ENCODE results near the gene ESPN. TPM values are rescaled to one million over a fixed set of nuclear protein-coding genes. Genes with fewer than 3 reads are reported as not detected.

The ESPN gene
- total RNA-seq, 4 donors from 2014 or later, result 14.5 to 22.2 (median 18.6) TPM

GRCh38 chr1:6497215-6497866, 72.8 kb downstream of the ESPN start:
- no CpG with 5 or more reads among the region's 74 CpGs for WGBS, 2 donors
- Histone ChIP-seq H3K4me1 (peaks cover 23 to 73% (median 29%) of the 10 kb centered on the region in 3 donors), H3K27ac (peak overlapping the region; percentile 10 to 71 (median 56)), H3K9me3 (no peaks in the 10 kb centered on the region), H3K36me3 (no peaks in the 10 kb centered on the region), H3K4me3 (peak overlapping the region; percentile 51 to 84 (median 61)), H3K27me3 (peaks cover 0 to 17% (median 0%) of the 10 kb centered on the region in 4 donors)
- no peak for TF ChIP-seq CTCF (IDR thresholded peaks at IDR 0.05)
- no peak for TF ChIP-seq POLR2A (IDR thresholded peaks at IDR 0.05)
- intact Hi-C loops (cut with DNase I), result no loop called here
- no peak for DNase-seq

- Histone ChIP-seq H3K9me3 (no peaks in the 10 kb centered on the region), H3K4me1 (peaks cover 23 to 73% (median 30%) of the 10 kb centered on the region in 3 donors), H3K27me3 (peaks cover 0 to 17% (median 0%) of the 10 kb centered on the region in 4 donors), H3K36me3 (no peaks in the 10 kb centered on the region), H3K27ac (peak overlapping the region in 3 of 4 donors; percentile 35 to 71 (median 45)), H3K4me3 (peak overlapping the region; percentile 51 to 84 (median 61))
- 29% methylated on average over 10 of the region's 20 CpGs; no CpG with 5 or more reads in 1 of the 2 donors for WGBS, 2 donors
- TF ChIP-seq POLR2A (IDR thresholded peaks at IDR 0.05), result no peak
- no peak for TF ChIP-seq CTCF (IDR thresholded peaks at IDR 0.05)
- no peak for DNase-seq
- intact Hi-C loops (cut with DNase I), result no loop called here
These were observed 73.4 kb downstream of the ESPN start for GRCh38 chr1:6497867-6498575.

GRCh38 chr1:6498576-6499111, 74.1 kb downstream of the ESPN start:
- H3K27ac ChIP-seq, result no peak overlapping the region
- DNase-seq, result no peak
- intact Hi-C loops (cut with DNase I), result no loop called here

GRCh38 chr1:6499296-6499695, 74.7 kb downstream of the ESPN start:
- Histone ChIP-seq H3K36me3 (no peaks in the 10 kb centered on the region), H3K27me3 (peaks cover 0 to 17% (median 0%) of the 10 kb centered on the region in 4 donors), H3K27ac (no peak overlapping the region), H3K9me3 (no peaks in the 10 kb centered on the region), H3K4me3 (no peak overlapping the region), H3K4me1 (peaks cover 23 to 66% (median 30%) of the 10 kb centered on the region in 3 donors)
- intact Hi-C loops (cut with DNase I), result no loop called here
- WGBS, 2 donors, result 80 to 83% methylated on average over 1 to 4 of the region's 4 CpGs
- TF ChIP-seq POLR2A (IDR thresholded peaks at IDR 0.05) (no peak), CTCF (IDR thresholded peaks at IDR 0.05) (no peak)
- no peak for DNase-seq

More at GRCh38 chr1:6498576-6499111, 74.1 kb downstream of the ESPN start:
- peaks cover 0 to 17% (median 0%) of the 10 kb centered on the region in 4 donors for H3K27me3 ChIP-seq
- H3K36me3 ChIP-seq, result no peaks in the 10 kb centered on the region
- 89% methylated on average over 3 of the region's 13 CpGs; no CpG with 5 or more reads in 1 of the 2 donors for WGBS, 2 donors
- no peak overlapping the region for H3K4me3 ChIP-seq
- H3K4me1 ChIP-seq, result peaks cover 23 to 66% (median 30%) of the 10 kb centered on the region in 3 donors
- no peaks in the 10 kb centered on the region for H3K9me3 ChIP-seq
- no peak for TF ChIP-seq CTCF (IDR thresholded peaks at IDR 0.05)
- no peak for TF ChIP-seq POLR2A (IDR thresholded peaks at IDR 0.05)

Data from esophagus squamous epithelium (tissue), 5 donors.